ENCODE measurements around the gene EDA. TPM values are rescaled to one million over a fixed set of nuclear protein-coding genes. Genes with fewer than 3 reads are reported as not detected.

EDA gene
- total and polyA plus RNA-seq, 2 donors: 0.76 to 1.5 TPM

GRCh38 chrX:69614886-69615285 is 1.0 kb upstream of the EDA start:
- Histone ChIP-seq H3K4me3 (ENCODE audit: low read length in 2 of 2) (no peak overlapping the region), H3K36me3 (ENCODE audit: control insufficient read depth in 2 of 2, insufficient read depth in 2 of 2, low read length in 1 of 2) (no peaks in the 10 kb centered on the region), H3K9me3 (ENCODE audit: control insufficient read depth in 2 of 2, insufficient read depth in 1 of 2, low read length in 1 of 2) (peaks cover 0 to 3% of the 10 kb centered on the region in 2 donors), H3K4me1 (ENCODE audit: control insufficient read depth in 2 of 2, insufficient read depth in 2 of 2, low read length in 2 of 2) (no peaks in the 10 kb centered on the region), H3K27ac (ENCODE audit: low read depth in 1 of 2, low read length in 1 of 2) (no peak overlapping the region), H3K27me3 (ENCODE audit: control insufficient read depth in 2 of 2, insufficient read depth in 1 of 2, low read length in 1 of 2) (peaks cover 6 to 22% of the 10 kb centered on the region in 2 donors)
- WGBS: 75% methylated on average over 4 of the region's 4 CpGs
- DNase-seq (ENCODE audit: low read depth in 6 of 9, low spot score in 9 of 9): no peak

GRCh38 chrX:69615342-69615741 is 571 bp upstream of the EDA start:
- no peak for DNase-seq (ENCODE audit: low read depth in 6 of 9, low spot score in 9 of 9)
- Histone ChIP-seq H3K27me3 (ENCODE audit: control insufficient read depth in 2 of 2, insufficient read depth in 1 of 2, low read length in 1 of 2) (peaks cover 6 to 22% of the 10 kb centered on the region in 2 donors), H3K9me3 (ENCODE audit: control insufficient read depth in 2 of 2, insufficient read depth in 1 of 2, low read length in 1 of 2) (peaks cover 0 to 3% of the 10 kb centered on the region in 2 donors), H3K4me1 (ENCODE audit: control insufficient read depth in 2 of 2, insufficient read depth in 2 of 2, low read length in 2 of 2) (no peaks in the 10 kb centered on the region), H3K36me3 (ENCODE audit: control insufficient read depth in 2 of 2, insufficient read depth in 2 of 2, low read length in 1 of 2) (no peaks in the 10 kb centered on the region), H3K4me3 (ENCODE audit: low read length in 2 of 2) (no peak overlapping the region), H3K27ac (ENCODE audit: low read depth in 1 of 2, low read length in 1 of 2) (no peak overlapping the region)
- WGBS: 42% methylated on average over 7 of the region's 7 CpGs

- H3K4me3 ChIP-seq (ENCODE audit: low read length in 2 of 2): peak overlapping the region in 1 of 2 donors; percentile 18
- DNase-seq (ENCODE audit: low read depth in 6 of 9, low spot score in 9 of 9): no peak
- H3K36me3 ChIP-seq (ENCODE audit: control insufficient read depth in 2 of 2, insufficient read depth in 2 of 2, low read length in 1 of 2): no peaks in the 10 kb centered on the region
- H3K9me3 ChIP-seq (ENCODE audit: control insufficient read depth in 2 of 2, insufficient read depth in 1 of 2, low read length in 1 of 2): peaks cover 0 to 3% of the 10 kb centered on the region in 2 donors
- H3K4me1 ChIP-seq (ENCODE audit: control insufficient read depth in 2 of 2, insufficient read depth in 2 of 2, low read length in 2 of 2): no peaks in the 10 kb centered on the region
- peaks cover 6 to 22% of the 10 kb centered on the region in 2 donors for H3K27me3 ChIP-seq (ENCODE audit: control insufficient read depth in 2 of 2, insufficient read depth in 1 of 2, low read length in 1 of 2)
- under 1% methylated on average over 53 of the region's 53 CpGs for WGBS
- peak overlapping the region in 1 of 2 donors; percentile 5 for H3K27ac ChIP-seq (ENCODE audit: low read depth in 1 of 2, low read length in 1 of 2)
Observed at GRCh38 chrX:69616457-69617203, 717 bp downstream of the EDA start.

- no peak for DNase-seq (ENCODE audit: low read depth in 6 of 9, low spot score in 9 of 9)
- no peak overlapping the region for H3K27ac ChIP-seq (ENCODE audit: low read depth in 1 of 2, low read length in 1 of 2)
- H3K27me3 ChIP-seq (ENCODE audit: control insufficient read depth in 2 of 2, insufficient read depth in 1 of 2, low read length in 1 of 2): peaks cover 6 to 22% of the 10 kb centered on the region in 2 donors
- no peak overlapping the region for H3K4me3 ChIP-seq (ENCODE audit: low read length in 2 of 2)
- no peaks in the 10 kb centered on the region for H3K4me1 ChIP-seq (ENCODE audit: control insufficient read depth in 2 of 2, insufficient read depth in 2 of 2, low read length in 2 of 2)
- no peaks in the 10 kb centered on the region for H3K36me3 ChIP-seq (ENCODE audit: control insufficient read depth in 2 of 2, insufficient read depth in 2 of 2, low read length in 1 of 2)
- 0% methylated on average over 1 of the region's 1 CpG for WGBS
- peaks cover 0 to 3% of the 10 kb centered on the region in 2 donors for H3K9me3 ChIP-seq (ENCODE audit: control insufficient read depth in 2 of 2, insufficient read depth in 1 of 2, low read length in 1 of 2)
Observed at GRCh38 chrX:69618803-69619202, 2.9 kb downstream of the EDA start.

- H3K27ac ChIP-seq (ENCODE audit: low read depth in 1 of 2, low read length in 1 of 2): no peak overlapping the region
- H3K9me3 ChIP-seq (ENCODE audit: control insufficient read depth in 2 of 2, insufficient read depth in 1 of 2, low read length in 1 of 2): no peaks in the 10 kb centered on the region
- H3K4me3 ChIP-seq (ENCODE audit: low read length in 2 of 2): no peak overlapping the region
- H3K36me3 ChIP-seq (ENCODE audit: control insufficient read depth in 2 of 2, insufficient read depth in 2 of 2, low read length in 1 of 2): no peaks in the 10 kb centered on the region
- WGBS: 77% methylated on average over 1 of the region's 1 CpG
- no peak for DNase-seq (ENCODE audit: low read depth in 6 of 9, low spot score in 9 of 9)
- no peaks in the 10 kb centered on the region for H3K27me3 ChIP-seq (ENCODE audit: control insufficient read depth in 2 of 2, insufficient read depth in 1 of 2, low read length in 1 of 2)
- no peaks in the 10 kb centered on the region for H3K4me1 ChIP-seq (ENCODE audit: control insufficient read depth in 2 of 2, insufficient read depth in 2 of 2, low read length in 2 of 2)
Observed at GRCh38 chrX:69626129-69626528, 10.2 kb downstream of the EDA start.

- H3K4me3 ChIP-seq (ENCODE audit: low read length in 2 of 2): no peak overlapping the region
- WGBS: 66% methylated on average over 2 of the region's 2 CpGs
- DNase-seq (ENCODE audit: low read depth in 6 of 9, low spot score in 9 of 9): no peak
- no peaks in the 10 kb centered on the region for H3K36me3 ChIP-seq (ENCODE audit: control insufficient read depth in 2 of 2, insufficient read depth in 2 of 2, low read length in 1 of 2)
- H3K9me3 ChIP-seq (ENCODE audit: control insufficient read depth in 2 of 2, insufficient read depth in 1 of 2, low read length in 1 of 2): no peaks in the 10 kb centered on the region
- no peaks in the 10 kb centered on the region for H3K27me3 ChIP-seq (ENCODE audit: control insufficient read depth in 2 of 2, insufficient read depth in 1 of 2, low read length in 1 of 2)
- H3K27ac ChIP-seq (ENCODE audit: low read depth in 1 of 2, low read length in 1 of 2): no peak overlapping the region
- H3K4me1 ChIP-seq (ENCODE audit: control insufficient read depth in 2 of 2, insufficient read depth in 2 of 2, low read length in 2 of 2): no peaks in the 10 kb centered on the region
Observed at GRCh38 chrX:69627744-69628143, 11.8 kb downstream of the EDA start.

- WGBS: 92% methylated on average over 2 of the region's 2 CpGs
- no peaks in the 10 kb centered on the region for H3K9me3 ChIP-seq (ENCODE audit: control insufficient read depth in 2 of 2, insufficient read depth in 1 of 2, low read length in 1 of 2)
- no peak for DNase-seq (ENCODE audit: low read depth in 6 of 9, low spot score in 9 of 9)
- H3K4me1 ChIP-seq (ENCODE audit: control insufficient read depth in 2 of 2, insufficient read depth in 2 of 2, low read length in 2 of 2): no peaks in the 10 kb centered on the region
- no peaks in the 10 kb centered on the region for H3K27me3 ChIP-seq (ENCODE audit: control insufficient read depth in 2 of 2, insufficient read depth in 1 of 2, low read length in 1 of 2)
- no peak overlapping the region for H3K4me3 ChIP-seq (ENCODE audit: low read length in 2 of 2)
- H3K36me3 ChIP-seq (ENCODE audit: control insufficient read depth in 2 of 2, insufficient read depth in 2 of 2, low read length in 1 of 2): no peaks in the 10 kb centered on the region
- H3K27ac ChIP-seq (ENCODE audit: low read depth in 1 of 2, low read length in 1 of 2): no peak overlapping the region
Observed at GRCh38 chrX:69630147-69630546, 14.2 kb downstream of the EDA start.

GRCh38 chrX:69664693-69665092 is 48.8 kb downstream of the EDA start:
- Histone ChIP-seq H3K4me3 (ENCODE audit: low read length in 2 of 2) (no peak overlapping the region), H3K36me3 (ENCODE audit: control insufficient read depth in 2 of 2, insufficient read depth in 2 of 2, low read length in 1 of 2) (no peaks in the 10 kb centered on the region), H3K27me3 (ENCODE audit: control insufficient read depth in 2 of 2, insufficient read depth in 1 of 2, low read length in 1 of 2) (no peaks in the 10 kb centered on the region), H3K4me1 (ENCODE audit: control insufficient read depth in 2 of 2, insufficient read depth in 2 of 2, low read length in 2 of 2) (no peaks in the 10 kb centered on the region), H3K9me3 (ENCODE audit: control insufficient read depth in 2 of 2, insufficient read depth in 1 of 2, low read length in 1 of 2) (no peaks in the 10 kb centered on the region), H3K27ac (ENCODE audit: low read depth in 1 of 2, low read length in 1 of 2) (no peak overlapping the region)
- WGBS: 91% methylated on average over 1 of the region's 1 CpG
- no peak for DNase-seq (ENCODE audit: low read depth in 6 of 9, low spot score in 9 of 9)

- WGBS: 90% methylated on average over 2 of the region's 2 CpGs
- Histone ChIP-seq H3K9me3 (ENCODE audit: control insufficient read depth in 2 of 2, insufficient read depth in 1 of 2, low read length in 1 of 2) (no peaks in the 10 kb centered on the region), H3K36me3 (ENCODE audit: control insufficient read depth in 2 of 2, insufficient read depth in 2 of 2, low read length in 1 of 2) (no peaks in the 10 kb centered on the region), H3K27ac (ENCODE audit: low read depth in 1 of 2, low read length in 1 of 2) (no peak overlapping the region), H3K4me1 (ENCODE audit: control insufficient read depth in 2 of 2, insufficient read depth in 2 of 2, low read length in 2 of 2) (no peaks in the 10 kb centered on the region), H3K27me3 (ENCODE audit: control insufficient read depth in 2 of 2, insufficient read depth in 1 of 2, low read length in 1 of 2) (no peaks in the 10 kb centered on the region), H3K4me3 (ENCODE audit: low read length in 2 of 2) (no peak overlapping the region)
- no peak for DNase-seq (ENCODE audit: low read depth in 6 of 9, low spot score in 9 of 9)
Observed at GRCh38 chrX:69670001-69670555, 54.2 kb downstream of the EDA start.
